CD14-positive monocyte (primary cell): Measurements from ENCODE around the gene RIPOR3. TPM values are rescaled to one million over a fixed set of nuclear protein-coding genes. Genes with fewer than 3 reads are reported as not detected.

Experiments used
- DNase-seq, 3 donors: peaks; one replicate each; pipeline ENCODE4 v3.0.0-alpha.2; 2011 to 2022
- H2AFZ ChIP-seq: 2 replicates; pipeline ENCODE4 v1.6.0; 2012; ENCODE audit warnings: mild to moderate bottlenecking, low read depth, low read length, inconsistent platforms; ENCODE audit not compliant: insufficient read depth, poor library complexity, severe bottlenecking
- H3K27ac ChIP-seq, 2 donors: 1 replicate in 1 of 2; 2 replicates in 1 of 2; pipeline ENCODE4 v1.5.1; 2012 to 2013; ENCODE audit warnings: low read length in 2 of 2, control low read depth in 1 of 2, inconsistent platforms in 1 of 2, low read depth in 1 of 2, mild to moderate bottlenecking in 1 of 2
- H3K27me3 ChIP-seq, 2 donors: one replicate each; pipeline versions ENCODE4 v1.6.0 to v1.6.1; 2011 to 2013; ENCODE audit warnings: low read length in 2 of 2; ENCODE audit not compliant: control insufficient read depth in 2 of 2, insufficient read depth in 2 of 2
- H3K36me3 ChIP-seq, 2 donors: replicated peaks in 1 of 2; 1 replicate in 1 of 2; 2 replicates in 1 of 2; pipeline versions ENCODE4 v1.5.1 to v1.6.1; 2012 to 2013; ENCODE audit warnings: low read length in 2 of 2, control low read depth in 1 of 2, inconsistent platforms in 1 of 2, mild to moderate bottlenecking in 1 of 2; ENCODE audit not compliant: insufficient read depth in 2 of 2, control insufficient read depth in 1 of 2
- H3K4me1 ChIP-seq, 2 donors: 1 replicate in 1 of 2; 2 replicates in 1 of 2; pipeline versions ENCODE4 v1.5.1 to v1.6.1; 2012 to 2013; ENCODE audit warnings: low read length in 2 of 2, control low read depth in 1 of 2, inconsistent platforms in 1 of 2, mild to moderate bottlenecking in 1 of 2, moderate library complexity in 1 of 2; ENCODE audit not compliant: insufficient read depth in 2 of 2, control insufficient read depth in 1 of 2
- H3K4me2 ChIP-seq: replicated peaks from 2 replicates; pipeline ENCODE3; 2012; ENCODE audit warnings: low read length, moderate library complexity, mild to moderate bottlenecking; ENCODE audit not compliant: poor library complexity, severe bottlenecking; ENCODE audit errors: extremely low read depth
- H3K4me3 ChIP-seq, 3 experiments: fragments of 200-600 bp in 1 of 3; sonication (generic) in 1 of 3; replicated peaks in 1 of 3; 1 replicate in 2 of 3; 2 replicates in 1 of 3; pipeline ENCODE4 v1.5.1; 2011 to 2013; ENCODE audit warnings: low read length in 3 of 3, mild to moderate bottlenecking in 3 of 3, control low read depth in 2 of 3, low read depth in 2 of 3, inconsistent platforms in 1 of 3, moderate library complexity in 1 of 3
- H3K79me2 ChIP-seq: 2 replicates; pipeline ENCODE4 v1.6.0; 2012; ENCODE audit warnings: mild to moderate bottlenecking, control low read depth, inconsistent platforms, low read length, moderate library complexity; ENCODE audit not compliant: insufficient read depth
- H3K9ac ChIP-seq: 2 replicates; pipeline ENCODE4 v1.6.0; 2017; ENCODE audit warnings: low read length, mild to moderate bottlenecking; ENCODE audit not compliant: insufficient read depth, poor library complexity, severe bottlenecking
- H3K9me3 ChIP-seq, 2 donors: replicated peaks in 1 of 2; 1 replicate in 1 of 2; 2 replicates in 1 of 2; pipeline versions ENCODE4 v1.5.1 to v1.6.1; 2012 to 2013; ENCODE audit warnings: low read length in 2 of 2, control low read depth in 1 of 2; ENCODE audit not compliant: control insufficient read depth in 1 of 2, insufficient read depth in 1 of 2
- H4K20me1 ChIP-seq: 2 replicates; pipeline ENCODE4 v1.6.0; 2012; ENCODE audit warnings: mild to moderate bottlenecking, low read length, control low read depth, moderate library complexity; ENCODE audit not compliant: insufficient read depth
- H3K27ac Mint-ChIP-seq, 7 donors: one replicate each; pipeline ENCODE4 v1.8.0; 2020; ENCODE audit warnings: mild to moderate bottlenecking in 7 of 7, mixed read lengths in 7 of 7, moderate library complexity in 6 of 7, inconsistent platforms in 2 of 7
- H3K27me3 Mint-ChIP-seq, 3 donors: one replicate each; pipeline ENCODE4 v1.8.0; 2021 to 2022; ENCODE audit warnings: low read depth in 3 of 3, mild to moderate bottlenecking in 3 of 3, mixed read lengths in 3 of 3, moderate library complexity in 3 of 3, inconsistent platforms in 1 of 3
- H3K36me3 Mint-ChIP-seq, 2 donors: one replicate each; pipeline ENCODE4 v1.8.0; 2020; ENCODE audit warnings: mixed read lengths in 2 of 2, inconsistent platforms in 1 of 2, mild to moderate bottlenecking in 1 of 2
- H3K4me1 Mint-ChIP-seq: one replicate; pipeline ENCODE4 v1.8.0; 2020; ENCODE audit warnings: mild to moderate bottlenecking, mixed read lengths
- H3K4me3 Mint-ChIP-seq, 2 donors: one replicate each; pipeline ENCODE4 v1.8.0; 2020; ENCODE audit warnings: mild to moderate bottlenecking in 2 of 2, mixed read lengths in 2 of 2, moderate library complexity in 1 of 2
- H3K9me3 Mint-ChIP-seq, 7 donors: one replicate each; pipeline ENCODE4 v1.8.0; 2020 to 2022; ENCODE audit warnings: mixed read lengths in 7 of 7, mild to moderate bottlenecking in 6 of 7, moderate library complexity in 6 of 7, inconsistent platforms in 2 of 7
- WGBS: methylation state at CpG from one replicate; pipeline ENCODE4 v1.1.5; 2013; ENCODE audit warnings: missing lambda C conversion rate; ENCODE audit not compliant: insufficient coverage; 5-methylcytosine and 5-hydroxymethylcytosine counted together
- intact Hi-C, 2 donors: fragments of 100-400 bp; cut with micrococcal nuclease; formaldehyde crosslinking; loops; one replicate each; pipeline versions ENCODE4 v1.15.0 to v1.15.1; 2023
- polyA plus RNA-seq, 3 donors: library from polyadenylated mRNA; depleted of rRNA in 1 of 3; unstranded in 2 of 3; stranded (reverse) in 1 of 3; fragments of 300-500 nt in 2 of 3; fragments of >200 nt in 1 of 3; fragmentation: Illumina TruSeq in 2 of 3; gene quantifications; 1 replicate in 2 of 3; 2 replicates in 1 of 3; pipeline ENCODE4 v1.2.3, GENCODE V29; 2012 to 2021
- TF ChIP-seq, protein P1 (sequence below): fragments of 200-600 bp; IDR thresholded peaks from one replicate; pipeline ENCODE4 v1.8.0; 2022; ENCODE audit warnings: antibody characterized with exemption, mild to moderate bottlenecking

Gene RIPOR3
- polyA plus RNA-seq, 3 donors: not detected

DNA sequence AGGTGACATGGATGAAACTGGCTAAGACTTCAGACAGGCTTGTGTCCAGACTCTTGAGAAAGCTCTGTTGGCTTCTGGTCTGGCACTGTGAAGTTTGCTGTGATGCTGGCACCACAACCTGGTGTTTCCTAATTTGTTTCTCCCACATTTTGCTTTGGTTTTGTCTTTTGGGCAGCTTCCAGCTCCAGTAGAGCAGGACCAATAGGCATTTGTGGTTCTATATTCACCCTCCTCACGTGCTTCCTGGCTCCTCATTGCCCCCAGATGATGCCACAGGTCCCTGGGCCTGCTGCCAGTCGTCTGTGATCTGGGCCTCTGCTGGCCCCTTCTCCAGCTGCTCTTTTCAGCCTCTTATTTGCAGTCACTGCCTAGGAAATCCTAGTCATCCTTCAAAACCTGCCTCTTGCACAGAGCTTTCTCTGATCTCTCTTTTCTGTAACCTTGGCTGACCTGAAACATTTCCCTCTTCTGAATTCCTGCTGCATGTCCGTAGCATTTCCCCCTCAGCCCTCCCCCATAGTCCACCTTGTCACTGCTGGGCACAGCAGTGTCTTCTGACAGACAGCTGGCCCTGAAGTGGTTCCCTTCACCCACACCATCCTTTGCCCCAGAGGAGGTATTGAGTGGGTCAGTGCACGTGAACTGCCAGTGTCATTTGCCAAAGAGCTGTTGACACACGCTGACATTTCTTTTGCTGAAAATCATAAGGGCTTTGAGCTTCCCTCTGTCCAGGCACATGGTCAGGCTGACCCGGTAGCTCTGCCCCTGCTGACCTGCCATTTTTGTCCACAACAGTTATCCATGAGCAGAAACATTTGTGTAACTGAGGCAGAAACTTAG lies 118.2 kb downstream of the RIPOR3 start:
- Mint-ChIP-seq H3K27ac (peak overlapping the region in 5 of 7 donors; percentile 2 to 81 (median 65)), H3K36me3 (peaks cover 81 to 95% of the 10 kb centered on the region in 2 donors), H3K27me3 (no peaks in the 10 kb centered on the region), H3K4me1 (peaks cover 26% of the 10 kb centered on the region), H3K9me3 (peaks cover 0 to 1% (median 0%) of the 10 kb centered on the region in 7 donors), H3K4me3 (no peak overlapping the region)
- Histone ChIP-seq H3K79me2 (peaks cover 31% of the 10 kb centered on the region), H2AFZ (no peak overlapping the region), H4K20me1 (peaks cover 82% of the 10 kb centered on the region), H3K4me2 (no peak overlapping the region), H3K9ac (no peak overlapping the region), H3K27me3 (no peaks in the 10 kb centered on the region), H3K4me1 (peaks cover 0 to 6% of the 10 kb centered on the region in 2 donors), H3K27ac (peak overlapping the region in 1 of 2 donors; percentile 5), H3K4me3 (no peak overlapping the region), H3K36me3 (peaks cover 58 to 93% of the 10 kb centered on the region in 2 donors), H3K9me3 (no peaks in the 10 kb centered on the region)
- no peak for DNase-seq
- TF ChIP-seq, protein P1, sequence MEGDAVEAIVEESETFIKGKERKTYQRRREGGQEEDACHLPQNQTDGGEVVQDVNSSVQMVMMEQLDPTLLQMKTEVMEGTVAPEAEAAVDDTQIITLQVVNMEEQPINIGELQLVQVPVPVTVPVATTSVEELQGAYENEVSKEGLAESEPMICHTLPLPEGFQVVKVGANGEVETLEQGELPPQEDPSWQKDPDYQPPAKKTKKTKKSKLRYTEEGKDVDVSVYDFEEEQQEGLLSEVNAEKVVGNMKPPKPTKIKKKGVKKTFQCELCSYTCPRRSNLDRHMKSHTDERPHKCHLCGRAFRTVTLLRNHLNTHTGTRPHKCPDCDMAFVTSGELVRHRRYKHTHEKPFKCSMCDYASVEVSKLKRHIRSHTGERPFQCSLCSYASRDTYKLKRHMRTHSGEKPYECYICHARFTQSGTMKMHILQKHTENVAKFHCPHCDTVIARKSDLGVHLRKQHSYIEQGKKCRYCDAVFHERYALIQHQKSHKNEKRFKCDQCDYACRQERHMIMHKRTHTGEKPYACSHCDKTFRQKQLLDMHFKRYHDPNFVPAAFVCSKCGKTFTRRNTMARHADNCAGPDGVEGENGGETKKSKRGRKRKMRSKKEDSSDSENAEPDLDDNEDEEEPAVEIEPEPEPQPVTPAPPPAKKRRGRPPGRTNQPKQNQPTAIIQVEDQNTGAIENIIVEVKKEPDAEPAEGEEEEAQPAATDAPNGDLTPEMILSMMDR: no peak
- intact Hi-C loops: loop anchor here in 1 of 2 donors (5.0 kb wide), 1 partner anchor 46 kb away; no protein-coding TSS in a partner anchor
- WGBS: 26% methylated on average over 4 of the region's 6 CpGs

DNA sequence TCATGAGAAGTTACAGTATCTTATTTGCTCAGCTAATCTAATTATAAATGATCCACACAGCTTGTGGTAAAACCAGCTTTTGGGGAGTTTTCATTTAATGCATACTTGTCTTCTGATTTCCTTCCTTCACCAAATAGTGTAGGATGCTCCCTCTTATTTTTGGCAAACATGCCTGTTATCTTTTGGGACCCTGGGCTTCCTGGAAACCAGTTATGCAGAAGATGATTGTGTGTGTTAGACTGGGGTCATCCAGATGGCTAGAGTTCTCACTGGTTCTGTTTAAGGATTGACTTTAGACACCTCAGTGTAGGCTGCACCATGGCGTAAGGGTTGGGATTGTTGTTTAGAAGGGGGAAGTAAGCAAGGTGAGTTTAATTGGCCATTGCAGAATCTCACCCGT lies 119.9 kb downstream of the RIPOR3 start:
- Histone ChIP-seq H3K79me2 (peaks cover 45% of the 10 kb centered on the region), H3K4me2 (no peak overlapping the region), H3K9ac (no peak overlapping the region), H3K4me1 (peaks cover 3 to 20% of the 10 kb centered on the region in 2 donors), H3K4me3 (no peak overlapping the region), H3K36me3 (peaks cover 51 to 97% of the 10 kb centered on the region in 2 donors), H3K9me3 (no peaks in the 10 kb centered on the region), H3K27me3 (no peaks in the 10 kb centered on the region), H4K20me1 (peaks cover 90% of the 10 kb centered on the region), H2AFZ (no peak overlapping the region), H3K27ac (no peak overlapping the region)
- peaks cover 0 to 1% (median 0%) of the 10 kb centered on the region in 7 donors for H3K9me3 Mint-ChIP-seq
- H3K27me3 Mint-ChIP-seq: peaks cover 0 to 2% (median 0%) of the 10 kb centered on the region in 3 donors
- no CpG with 5 or more reads among the region's 2 CpGs for WGBS
- peaks cover 83 to 97% of the 10 kb centered on the region in 2 donors for H3K36me3 Mint-ChIP-seq
- DNase-seq: no peak
- TF ChIP-seq, protein P1: no peak
- H3K4me1 Mint-ChIP-seq: peaks cover 38% of the 10 kb centered on the region
- no peak overlapping the region for H3K4me3 Mint-ChIP-seq
- intact Hi-C loops: loop anchor here in 1 of 2 donors (5.0 kb wide), 1 partner anchor 44 kb away; no protein-coding TSS in a partner anchor
- H3K27ac Mint-ChIP-seq: peak overlapping the region in 1 of 7 donors; percentile 42
